Stimulated activated CD4-positive, alpha-beta T cell treated with anti-CD3 and anti-CD28 coated beads, Interleukin-15, amount 100 ng/mL, for 48 hours (primary cell): ENCODE measurements around the gene B4GALNT3.
A peak's percentile ranks its signal among the peaks of the same experiment; 100 is the strongest.
"Not testable (repeated sequence)": the region's sequence is repeated elsewhere in the genome, so short reads cannot be mapped to it uniquely, and the experiment has no call there.

Experiments
- DNase-seq, 2 donors: peaks; one replicate each; pipeline ENCODE4 v3.0.0-alpha.2; 2020; ENCODE audit warnings: low read depth in 2 of 2

B4GALNT3 gene

DNA sequence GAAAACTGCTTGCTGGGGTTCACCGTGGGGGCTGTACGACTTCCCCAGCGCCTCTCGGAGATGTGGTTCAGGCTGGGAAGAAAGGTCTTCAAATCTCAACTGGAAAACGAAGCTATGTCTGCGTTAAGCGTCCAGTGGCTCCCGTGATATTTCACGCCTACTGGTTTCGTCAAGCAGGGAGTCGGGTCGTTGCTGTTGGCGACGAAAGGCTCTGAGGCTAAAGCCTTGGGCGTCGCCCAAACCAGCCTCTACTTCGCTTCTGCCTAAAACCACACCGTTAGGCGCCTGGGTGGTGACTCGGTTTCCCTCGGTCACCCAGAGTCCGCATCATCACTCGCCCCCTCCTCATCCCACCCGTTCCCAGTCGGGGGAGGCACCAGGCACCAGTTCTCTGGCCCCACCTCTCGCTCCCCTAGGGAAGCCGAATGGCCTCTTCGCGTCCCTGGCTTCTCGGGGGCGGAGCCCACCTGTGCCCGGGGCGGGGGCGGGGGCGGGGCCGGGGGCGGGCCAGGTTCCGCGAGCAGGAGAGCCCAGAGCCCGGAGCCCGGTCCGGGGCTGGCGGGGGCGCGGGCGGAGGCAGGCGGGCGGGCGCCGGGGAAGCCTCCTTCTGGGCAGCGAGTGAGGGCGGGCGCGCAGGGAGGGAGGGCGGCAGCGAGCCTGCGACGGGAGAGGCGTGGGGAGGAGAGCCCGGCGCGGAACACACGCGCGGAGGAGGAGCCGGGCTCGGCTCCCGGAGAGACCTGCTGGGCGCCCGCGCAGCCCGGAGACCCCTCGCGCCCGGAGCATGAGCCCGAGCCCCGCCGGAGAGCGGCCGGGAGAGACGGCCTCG lies at the start of gene B4GALNT3:
TSS of gene B4GALNT3 (plus strand) at position 510 of the 829 bp plus-strand sequence. CDS start 438 bp downstream, outside the sequence.
- peak in 1 of 2 donors; percentile 22 for DNase-seq

DNA sequence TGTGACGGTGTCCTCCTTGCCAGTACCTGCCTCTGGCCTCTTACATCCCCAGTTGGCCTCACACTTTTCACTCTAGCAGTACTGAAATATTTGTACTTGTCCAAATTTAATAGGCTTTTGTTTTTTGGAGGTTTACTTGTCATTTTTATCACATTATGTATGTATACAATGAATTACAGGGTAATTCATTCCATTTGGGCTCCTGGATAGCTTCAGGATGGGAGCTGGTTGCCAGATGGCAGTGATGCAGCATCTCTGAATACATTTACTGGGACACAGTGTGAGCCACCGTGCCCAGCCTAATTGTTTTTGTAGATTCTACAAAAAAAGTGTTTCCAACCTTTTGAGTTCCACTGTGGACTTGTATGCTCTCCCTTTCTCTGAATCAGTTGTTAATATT lies 44.9 kb upstream of the B4GALNT3 start:
- DNase-seq, result no peak

DNA sequence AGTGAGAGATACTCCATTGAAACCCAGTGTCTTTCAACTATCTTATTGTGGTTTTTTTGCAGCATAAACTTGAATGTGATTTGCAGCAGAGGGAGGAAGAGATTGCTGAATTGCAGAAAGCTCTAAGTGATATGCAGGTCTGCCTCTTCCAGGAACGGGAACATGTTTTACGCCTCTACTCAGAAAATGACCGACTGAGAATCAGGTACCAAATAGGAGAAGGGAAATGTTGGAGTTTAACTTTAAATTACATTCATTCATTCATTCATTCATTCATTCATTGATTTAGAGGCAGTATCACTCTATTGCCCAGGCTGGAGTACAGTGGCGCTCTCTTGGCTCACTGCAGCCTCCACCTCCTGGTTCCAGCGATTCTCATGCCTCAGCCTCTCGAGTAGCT lies 41.3 kb upstream of the B4GALNT3 start:
- DNase-seq, result no peak

DNA sequence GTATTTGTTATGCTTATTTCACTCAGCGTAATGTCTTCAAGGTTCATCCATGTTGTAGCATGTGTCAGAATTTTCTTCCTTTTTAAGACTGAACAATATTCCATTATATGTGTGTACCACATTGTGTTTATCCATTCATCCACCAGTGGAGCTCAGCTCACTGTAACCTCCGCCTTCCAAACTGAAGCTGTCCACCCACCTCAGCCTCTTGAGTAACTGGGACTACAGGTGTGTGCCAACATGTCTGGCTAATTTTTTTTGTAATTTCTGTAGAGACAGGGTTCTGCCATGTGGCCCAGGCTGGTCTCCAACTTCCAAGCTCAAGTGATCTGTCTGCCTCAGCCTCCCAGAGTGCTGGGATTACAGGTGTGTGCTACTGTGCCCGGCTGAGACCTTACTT lies 37.2 kb upstream of the B4GALNT3 start:
- DNase-seq, result no peak

DNA sequence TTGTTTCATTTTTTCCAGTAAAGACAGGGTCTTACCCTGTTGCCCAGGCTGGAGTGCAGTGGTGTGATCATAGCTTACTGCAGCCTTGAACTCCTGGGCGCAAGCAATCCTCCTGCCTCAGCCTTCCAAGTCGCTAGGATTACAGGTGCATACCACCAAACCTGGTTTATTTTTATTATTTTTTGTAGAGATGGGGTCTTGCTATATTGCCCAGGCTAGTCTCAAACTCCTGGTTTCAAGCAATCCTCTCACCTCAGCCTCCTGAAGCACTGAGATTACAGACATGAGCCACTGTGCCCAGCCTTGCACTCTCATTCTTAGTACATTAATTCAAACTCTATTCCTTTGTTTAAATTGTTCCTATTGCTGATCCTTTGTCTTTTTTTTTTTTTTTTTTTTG lies 24.0 kb upstream of the B4GALNT3 start:
- not testable (repeated sequence) for DNase-seq

DNA sequence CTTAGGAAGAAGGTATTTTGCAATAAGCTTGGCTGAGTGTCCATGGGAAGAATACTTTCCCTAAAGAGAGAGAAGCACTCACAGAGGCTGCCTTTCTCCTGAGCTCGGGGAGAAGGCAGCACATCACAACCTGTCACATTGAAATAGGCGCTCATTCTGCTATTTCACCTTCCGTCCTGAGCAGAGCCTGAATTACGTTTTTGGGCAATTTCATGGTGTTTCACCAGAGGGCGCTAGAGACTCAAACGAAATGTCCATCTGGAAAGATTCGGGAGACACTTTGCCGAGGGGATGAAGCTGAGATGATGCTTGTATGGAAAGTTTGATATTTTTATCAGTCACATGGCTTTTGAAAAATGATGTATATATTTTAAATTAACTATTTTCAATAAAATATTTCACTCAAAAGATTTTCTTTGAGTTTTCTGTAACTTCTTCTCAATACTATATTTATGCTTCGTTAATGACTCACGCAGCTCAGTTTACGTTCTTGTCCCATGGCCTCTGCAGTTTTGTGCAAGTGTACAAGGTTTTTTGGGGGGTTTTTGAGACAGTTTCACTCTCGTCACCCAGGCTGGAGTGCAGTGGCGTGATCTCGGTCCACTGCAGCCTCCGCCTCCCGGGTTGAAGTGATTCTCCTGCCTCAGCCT lies 17.4 kb upstream of the B4GALNT3 start:
- DNase-seq, result no peak

DNA sequence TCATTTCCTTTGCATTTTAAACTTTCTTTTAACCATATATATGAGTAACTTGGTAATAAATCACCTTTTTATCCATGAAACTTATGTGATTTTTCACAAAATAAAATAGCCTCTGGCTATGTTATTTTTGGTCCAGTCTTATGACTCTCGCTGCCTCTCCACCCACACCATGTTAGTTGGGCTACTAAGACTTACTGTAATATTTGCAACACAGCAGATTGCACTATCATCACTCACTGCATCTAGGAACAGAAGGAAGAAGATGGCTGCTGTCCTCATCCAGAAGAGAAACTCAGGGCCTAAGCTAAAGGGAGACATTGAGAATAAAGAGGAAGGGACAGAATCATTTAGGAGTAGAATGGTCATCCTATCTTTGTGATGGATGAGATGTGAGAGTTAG lies 12.6 kb upstream of the B4GALNT3 start:
- DNase-seq, result no peak

DNA sequence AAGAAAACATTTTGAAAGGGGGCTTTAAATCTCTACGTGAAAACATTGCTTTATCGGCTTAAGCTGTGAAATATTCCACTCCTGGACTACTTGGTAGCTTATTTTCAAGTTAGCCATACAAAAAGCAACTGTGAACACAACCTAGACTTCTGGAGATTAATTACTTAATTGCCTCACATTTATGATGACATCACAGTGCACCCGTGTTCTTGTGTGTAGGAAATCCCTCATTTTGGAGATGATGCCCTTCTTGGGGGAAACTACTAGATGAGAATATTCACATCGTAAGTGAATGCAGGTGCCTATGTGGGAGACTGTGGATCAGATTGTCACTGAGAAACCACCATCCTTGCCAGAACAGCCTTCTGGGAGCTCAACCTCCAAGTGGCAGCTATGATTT lies 10.5 kb upstream of the B4GALNT3 start:
- DNase-seq, result no peak

DNA sequence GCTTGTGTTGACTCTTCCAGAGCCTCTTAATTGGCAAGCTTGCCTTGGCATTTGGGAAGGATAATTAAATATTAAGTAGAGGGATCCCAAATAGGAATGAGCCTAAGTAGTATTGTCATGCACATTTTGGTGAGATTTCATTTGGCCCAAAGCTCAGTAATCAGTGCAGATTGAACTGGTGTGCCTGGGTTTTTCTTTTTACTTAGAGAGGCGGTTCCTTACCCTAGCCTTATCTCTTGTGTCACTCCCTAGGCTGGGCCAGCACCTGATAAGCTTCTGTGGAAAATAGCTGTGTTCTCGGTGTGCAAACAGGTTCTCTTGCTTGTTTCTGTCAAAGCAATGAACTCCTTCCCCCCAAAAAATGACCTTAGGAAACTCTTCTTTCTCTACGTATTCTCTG lies 9.3 kb upstream of the B4GALNT3 start:
- DNase-seq, result no peak

DNA sequence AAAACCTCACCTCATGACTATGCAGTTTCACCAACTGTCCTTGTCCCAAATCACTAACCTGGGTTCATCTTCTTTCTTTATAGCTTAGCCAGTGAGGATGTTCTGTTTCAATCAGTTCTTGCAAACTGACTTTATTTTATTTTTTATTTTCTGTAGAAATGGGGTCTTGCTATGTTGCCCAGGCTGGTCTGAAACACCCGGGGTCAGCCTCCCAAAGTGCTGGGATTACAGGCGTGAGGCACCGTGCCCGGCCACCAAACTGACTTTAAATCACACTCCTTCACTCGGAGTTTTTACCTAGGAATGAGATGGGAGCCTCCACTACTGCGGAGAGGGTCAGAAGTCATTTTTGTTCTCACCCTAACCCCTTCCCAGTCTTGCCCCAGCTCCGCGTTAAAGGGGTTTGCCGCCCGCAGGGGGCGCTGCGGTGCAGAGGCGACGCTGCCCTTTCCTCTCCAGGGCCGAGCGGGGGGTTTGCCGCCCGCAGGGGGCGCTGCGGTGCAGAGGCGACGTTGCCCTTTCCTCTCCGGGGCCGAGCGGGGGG lies 7.0 kb upstream of the B4GALNT3 start:
- DNase-seq, result peak; percentile 70 to 80

DNA sequence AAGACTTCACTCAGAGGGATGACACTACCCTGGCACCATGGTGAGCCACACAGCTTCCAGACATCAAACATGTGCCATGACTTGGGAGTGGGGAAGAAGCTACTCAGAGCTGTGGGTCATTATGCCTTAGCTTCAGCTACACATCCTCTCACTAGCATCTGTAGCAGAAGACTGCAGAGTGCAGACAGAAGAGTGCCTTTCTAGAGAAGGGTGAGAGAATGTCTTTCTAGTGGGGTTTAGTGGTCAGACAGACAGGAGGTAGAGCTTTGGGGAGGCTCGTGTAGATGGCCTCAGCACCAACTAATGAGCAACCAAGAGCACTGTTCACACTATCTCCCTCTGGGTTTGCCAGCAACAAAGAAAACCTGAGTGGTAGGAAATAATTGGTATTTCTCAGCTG lies 4.9 kb upstream of the B4GALNT3 start:
- no peak for DNase-seq

DNA sequence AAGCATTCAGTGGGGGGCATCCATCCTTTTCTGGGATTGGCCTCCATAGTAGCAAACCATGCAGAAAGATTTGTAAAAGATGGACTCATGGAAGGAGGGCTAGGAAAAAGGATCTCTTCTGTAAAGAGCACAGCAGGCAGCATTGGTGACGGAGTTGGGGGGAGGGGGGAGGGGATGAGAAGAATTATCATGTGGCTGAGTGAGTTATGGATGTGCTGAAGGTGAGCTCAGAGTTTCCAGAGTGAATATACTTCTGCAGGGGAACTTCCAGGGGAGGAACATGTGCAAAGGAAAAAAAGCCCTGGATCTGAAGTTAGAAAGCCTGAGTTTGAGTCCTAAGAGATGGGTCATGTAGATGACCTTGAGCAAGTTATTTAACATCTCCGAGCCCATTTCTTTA lies 3.9 kb upstream of the B4GALNT3 start:
- no peak for DNase-seq

DNA sequence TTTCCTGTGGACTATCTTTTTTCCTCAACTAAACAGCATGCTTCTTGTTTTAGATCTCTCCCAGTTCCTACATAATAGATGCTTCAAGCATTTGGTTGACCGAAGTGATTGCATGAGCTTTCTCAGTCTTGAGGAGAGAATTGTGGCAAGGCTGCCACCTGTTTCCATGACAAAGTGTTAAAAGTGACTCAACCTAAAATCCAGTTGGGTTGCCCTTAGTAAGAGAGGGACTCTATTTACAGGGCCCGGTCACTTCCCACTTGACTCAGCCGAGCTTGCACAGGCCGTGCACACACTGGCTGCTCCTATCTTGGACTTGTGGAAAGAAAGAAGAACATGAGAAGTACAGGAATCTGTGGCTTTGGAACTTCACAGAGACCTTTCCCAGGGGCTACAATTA lies 2.1 kb upstream of the B4GALNT3 start:
- DNase-seq, result no peak

DNA sequence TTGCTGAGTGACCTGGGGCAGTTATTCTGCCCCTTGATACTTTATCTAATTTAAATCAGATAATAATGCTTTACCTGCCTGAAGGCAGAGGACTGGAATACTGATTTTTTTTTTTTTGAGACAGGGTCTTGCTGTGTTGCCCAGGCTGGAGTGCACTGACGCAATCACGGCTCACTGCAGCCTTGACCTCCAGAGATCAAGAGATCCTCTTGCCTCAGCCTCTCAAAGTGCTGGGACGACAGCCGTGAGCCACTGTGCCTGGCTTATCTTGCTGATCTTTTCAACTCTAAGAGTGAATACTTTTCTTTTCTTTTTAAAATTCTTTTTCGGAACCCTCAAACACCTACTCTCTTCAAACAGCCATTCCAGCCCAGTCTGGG lies 699 bp upstream of the B4GALNT3 start:
- DNase-seq, result no peak

DNA sequence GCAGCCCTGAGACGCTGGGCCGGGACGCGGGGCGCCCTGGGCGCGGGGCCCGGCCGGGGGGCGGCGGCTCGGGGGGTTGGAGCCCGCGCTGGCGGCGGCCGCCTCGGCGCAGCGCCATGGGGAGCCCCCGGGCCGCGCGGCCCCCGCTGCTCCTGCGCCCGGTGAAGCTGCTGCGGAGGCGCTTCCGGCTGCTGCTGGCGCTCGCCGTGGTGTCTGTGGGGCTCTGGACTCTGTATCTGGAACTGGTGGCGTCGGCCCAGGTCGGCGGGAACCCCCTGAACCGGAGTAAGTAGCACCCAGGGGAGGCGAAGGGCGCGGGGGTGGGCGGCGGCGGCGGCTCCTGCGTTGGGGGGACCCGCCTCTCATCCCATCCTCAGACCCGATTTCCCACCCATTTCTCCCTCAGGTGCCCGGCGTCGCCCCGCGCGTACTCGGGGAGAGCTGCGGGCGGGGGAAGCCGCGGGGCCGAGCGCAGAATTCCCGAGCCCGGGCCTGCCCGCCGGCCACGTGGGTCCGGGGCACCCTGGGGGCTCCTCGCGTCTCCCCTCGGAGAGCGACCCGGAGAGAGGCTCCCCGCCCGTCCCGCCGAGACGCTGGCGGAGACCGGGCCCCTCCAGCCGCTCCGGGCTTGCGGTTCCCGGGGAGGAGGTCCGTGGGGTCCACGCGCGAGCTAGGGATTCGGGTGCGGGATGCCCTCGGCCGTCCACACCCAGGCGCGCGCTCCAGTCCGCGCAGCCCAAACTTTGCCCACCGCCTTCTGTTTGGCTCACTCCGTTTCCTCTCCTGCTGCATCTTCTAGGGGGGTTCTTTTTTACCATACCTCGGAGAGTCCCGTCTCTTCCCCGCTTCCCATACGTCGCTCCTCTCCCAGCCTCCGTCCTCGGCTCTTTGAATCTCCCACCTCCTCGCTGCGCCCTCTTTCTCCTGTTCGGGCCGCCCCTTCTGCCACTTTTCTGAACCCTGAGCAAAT lies 807 bp downstream of the B4GALNT3 start:
- DNase-seq, result peak in 1 of 2 donors; percentile 22

DNA sequence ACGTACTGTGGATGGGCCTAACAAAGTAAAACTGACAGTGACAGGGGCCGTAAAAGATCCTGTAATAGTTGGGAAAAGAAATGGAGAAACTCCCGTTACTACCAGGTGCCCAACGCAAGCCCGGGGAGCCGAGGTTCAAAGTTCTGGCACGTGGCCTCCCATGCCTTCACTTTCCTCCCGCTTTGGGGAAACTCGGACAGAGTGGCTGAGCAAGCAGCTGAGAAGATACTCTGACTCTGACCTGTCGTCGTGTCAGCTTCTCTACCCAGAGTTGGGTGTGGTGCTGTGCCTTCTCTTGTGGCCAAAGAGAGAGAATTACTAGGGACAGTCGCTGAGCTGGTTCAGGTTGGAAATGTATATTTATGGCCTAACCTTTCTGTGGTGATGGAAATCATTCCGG lies 1.7 kb downstream of the B4GALNT3 start:
- DNase-seq, result no peak

DNA sequence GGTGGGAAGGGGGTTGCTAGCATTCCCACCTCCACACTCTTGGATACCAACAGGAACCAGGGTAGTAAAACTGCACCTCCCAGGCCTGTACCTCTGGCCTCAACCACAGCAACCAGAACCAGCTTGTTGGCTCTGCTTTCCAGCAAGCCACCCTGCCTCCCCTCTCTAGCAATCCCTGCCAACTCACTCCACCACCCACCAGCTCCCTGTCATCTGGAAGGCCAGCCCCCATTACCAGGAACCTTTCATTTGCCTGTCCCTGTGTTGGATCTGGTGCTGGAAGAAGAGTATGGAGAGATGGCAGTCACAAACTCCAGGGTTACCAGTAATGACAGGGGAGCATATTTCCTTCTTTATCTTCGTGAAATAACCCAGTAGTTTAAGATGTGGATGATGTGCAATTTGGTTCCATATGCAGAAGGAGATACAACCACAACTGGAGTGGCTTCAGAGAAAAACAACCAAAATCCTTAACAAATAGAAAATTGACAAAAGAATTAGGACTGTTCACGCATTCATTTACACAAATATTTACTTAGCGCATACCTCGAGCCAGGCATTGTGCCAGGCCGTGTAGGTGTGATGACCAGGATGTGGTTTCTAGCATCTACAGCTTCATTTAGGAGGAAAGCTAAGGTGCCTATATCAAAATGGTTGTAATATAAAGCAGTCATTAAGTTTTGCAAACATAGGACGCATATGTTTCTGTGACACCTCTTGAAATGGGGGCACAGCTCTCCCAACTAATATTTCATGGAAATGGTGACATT lies 3.4 kb downstream of the B4GALNT3 start:
- no peak for DNase-seq

DNA sequence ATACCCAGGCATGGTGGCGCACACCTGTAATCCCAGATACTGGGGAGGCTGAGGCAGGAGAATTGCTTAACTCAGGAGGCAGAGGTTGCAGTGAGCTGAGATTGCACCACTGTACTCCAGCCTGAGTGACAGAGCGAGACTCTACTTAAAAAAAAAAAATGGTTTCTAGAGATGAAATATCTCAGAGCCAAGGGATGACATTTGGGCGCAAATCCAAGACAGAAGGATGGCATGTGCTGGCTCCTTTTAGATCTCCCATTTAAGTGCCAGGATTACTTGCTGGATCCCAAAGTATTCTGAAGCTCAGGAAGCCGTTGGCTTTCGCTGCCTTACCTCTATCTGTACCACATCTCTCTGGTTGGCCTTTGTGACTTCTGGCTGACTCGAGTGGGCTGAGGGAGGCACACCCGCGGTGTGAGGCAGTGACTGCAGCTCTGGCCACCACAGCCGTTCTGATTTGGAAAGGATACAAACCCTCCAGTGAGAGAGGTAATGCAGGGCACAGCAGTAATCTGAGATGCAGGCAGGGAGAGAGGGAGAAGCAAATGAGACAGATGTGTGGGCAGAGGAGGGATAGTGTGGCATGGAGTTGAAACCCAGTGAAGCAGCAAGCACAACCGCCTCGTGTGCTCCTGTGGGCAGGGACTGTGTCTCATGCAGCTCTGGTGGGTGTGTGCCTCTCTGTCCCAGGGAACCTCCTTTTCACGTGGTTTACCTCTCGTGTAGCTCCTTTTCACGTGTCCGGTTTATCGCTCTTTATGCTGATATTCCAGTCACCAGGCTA lies 4.9 kb downstream of the B4GALNT3 start:
- no peak for DNase-seq

DNA sequence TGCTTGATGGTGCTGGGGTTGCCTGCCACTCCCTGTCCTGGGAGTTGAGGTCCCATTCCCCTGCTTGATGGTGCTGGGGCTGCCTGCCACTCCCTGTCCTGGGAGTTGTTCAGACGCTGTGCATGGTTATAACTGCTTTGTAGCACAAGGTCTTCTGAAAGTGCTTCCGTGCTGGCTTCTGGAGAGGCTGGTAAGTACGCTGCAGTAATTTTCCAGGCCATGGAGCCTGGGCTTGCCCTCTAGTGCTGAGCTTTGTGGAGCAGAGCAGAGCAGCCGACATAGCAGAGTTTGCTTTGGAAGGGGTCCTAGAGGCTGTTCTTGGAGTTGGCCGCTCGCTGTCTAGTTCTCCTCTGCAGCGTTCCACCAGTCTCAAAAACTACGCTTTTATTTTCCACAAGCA lies 6.3 kb downstream of the B4GALNT3 start:
- no peak for DNase-seq

DNA sequence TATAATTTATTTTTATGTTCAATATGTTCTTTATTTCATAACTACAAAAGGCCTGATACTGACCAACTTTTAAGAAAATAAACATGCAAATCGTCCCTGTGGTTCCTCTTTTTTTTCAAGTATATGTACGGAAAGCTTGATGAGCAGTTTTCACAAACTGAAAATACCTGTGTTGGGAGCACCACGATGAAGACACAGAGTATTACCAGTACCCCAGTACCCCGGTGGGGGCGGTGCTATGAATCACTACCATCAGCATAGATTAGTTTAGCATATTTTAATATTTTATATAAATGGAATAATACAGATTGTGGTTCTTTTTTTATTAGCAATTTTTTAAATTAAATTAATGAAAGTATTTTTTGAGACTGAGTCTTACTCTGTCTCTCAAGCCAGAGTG lies 7.0 kb downstream of the B4GALNT3 start:
- no peak for DNase-seq
